GM21528 (cell line): ENCODE data around the gene RRP8.

Source experiments
- ATAC-seq: cut with Tn5 transposase; IDR thresholded peaks from one replicate; pipeline ENCODE4 v1.9.1; 2021; ENCODE audit warnings: mild to moderate bottlenecking, moderate library complexity; ENCODE audit not compliant: unreplicated experiment, low FRiP score

Gene RRP8

DNA sequence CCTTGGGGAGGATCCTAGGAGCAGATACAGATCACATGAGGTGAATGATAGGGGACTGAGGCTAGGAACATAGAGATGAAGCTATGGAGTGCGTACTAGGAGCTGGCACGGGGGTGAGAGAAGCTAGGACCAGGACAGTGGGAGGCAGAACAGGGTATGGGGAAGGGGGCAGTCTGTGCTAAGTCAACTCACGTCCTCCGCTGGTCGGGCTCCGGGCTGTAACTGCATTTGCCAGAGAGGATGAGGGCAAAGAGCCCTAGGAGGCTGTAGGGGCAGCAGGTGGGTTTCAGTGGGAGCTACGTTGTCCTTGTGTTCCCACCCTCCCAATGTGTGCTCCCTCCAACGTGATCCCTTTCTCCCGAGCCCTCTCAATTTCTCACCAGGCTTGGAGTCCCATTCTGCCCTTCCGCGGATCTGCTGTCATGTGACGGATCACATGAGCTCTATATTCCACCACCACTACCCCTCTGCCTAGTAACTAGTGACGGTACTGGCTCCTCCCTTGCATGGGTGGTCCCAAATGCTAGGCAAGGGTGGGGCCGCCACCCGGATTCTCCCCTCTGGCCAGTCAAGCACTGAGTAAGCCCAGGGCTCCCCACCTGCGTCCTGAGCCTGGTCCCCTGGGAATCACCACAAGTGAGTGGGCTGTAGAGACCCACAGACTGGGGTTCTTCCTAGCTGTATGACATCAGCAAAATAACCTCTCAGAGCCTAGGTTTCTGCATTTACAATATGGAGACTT lies 15.8 kb upstream of the RRP8 start, which contains the start of gene TPP1:
TPP1 (minus strand) TSS at position 419 of the 742 bp plus-strand sequence; CDS start at position 397, 22 bp downstream.
- ATAC-seq: peak; percentile 99

DNA sequence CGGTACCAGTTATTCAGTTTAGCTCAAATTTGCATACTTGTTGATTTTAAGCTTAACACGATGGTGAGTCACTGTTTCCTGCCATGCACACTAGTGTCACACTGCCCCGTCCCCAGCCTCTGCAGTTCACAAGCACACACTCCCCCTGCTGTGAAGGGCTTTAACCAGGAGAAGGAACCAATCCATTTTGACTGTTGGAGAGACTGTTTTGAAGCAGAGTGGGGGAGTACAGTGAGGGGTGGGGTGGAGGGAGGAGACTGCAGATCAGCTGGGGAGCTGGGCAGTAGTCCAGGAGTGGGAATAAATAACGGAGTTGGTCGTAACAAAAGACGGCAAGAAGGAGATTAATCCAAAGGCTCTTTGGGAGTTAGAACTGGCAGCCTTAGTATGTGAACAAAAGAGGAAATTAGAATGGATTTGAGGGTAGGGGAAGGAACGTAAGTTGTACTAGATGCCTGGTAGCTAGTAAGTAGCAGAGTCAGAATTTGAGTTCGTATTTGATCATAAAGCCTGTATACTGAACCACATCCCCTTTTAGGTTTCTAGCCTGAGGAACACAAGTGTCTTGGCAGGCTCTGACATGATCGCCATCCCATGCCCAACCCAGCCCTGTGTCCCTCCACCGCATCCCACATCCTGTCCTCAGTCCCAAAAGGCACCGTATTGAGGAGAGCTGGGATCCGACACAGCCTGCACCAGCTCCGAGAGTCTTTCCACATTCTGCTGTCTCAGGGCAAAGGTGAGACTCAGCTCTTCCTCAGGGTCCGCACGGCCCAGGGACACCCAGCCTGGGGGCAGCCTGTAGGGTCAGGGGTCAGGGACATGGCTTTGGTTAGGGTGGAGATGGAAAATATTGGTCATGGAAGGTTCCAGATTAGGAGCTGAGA lies 14.9 kb upstream of the RRP8 start:
- ATAC-seq: peak; percentile 18

GRCh38 chr11:6617315-6617781 lies 13.9 kb upstream of the RRP8 start:
- ATAC-seq: no peak

GRCh38 chr11:6616596-6617250 lies 13.3 kb upstream of the RRP8 start:
- ATAC-seq: no peak

DNA sequence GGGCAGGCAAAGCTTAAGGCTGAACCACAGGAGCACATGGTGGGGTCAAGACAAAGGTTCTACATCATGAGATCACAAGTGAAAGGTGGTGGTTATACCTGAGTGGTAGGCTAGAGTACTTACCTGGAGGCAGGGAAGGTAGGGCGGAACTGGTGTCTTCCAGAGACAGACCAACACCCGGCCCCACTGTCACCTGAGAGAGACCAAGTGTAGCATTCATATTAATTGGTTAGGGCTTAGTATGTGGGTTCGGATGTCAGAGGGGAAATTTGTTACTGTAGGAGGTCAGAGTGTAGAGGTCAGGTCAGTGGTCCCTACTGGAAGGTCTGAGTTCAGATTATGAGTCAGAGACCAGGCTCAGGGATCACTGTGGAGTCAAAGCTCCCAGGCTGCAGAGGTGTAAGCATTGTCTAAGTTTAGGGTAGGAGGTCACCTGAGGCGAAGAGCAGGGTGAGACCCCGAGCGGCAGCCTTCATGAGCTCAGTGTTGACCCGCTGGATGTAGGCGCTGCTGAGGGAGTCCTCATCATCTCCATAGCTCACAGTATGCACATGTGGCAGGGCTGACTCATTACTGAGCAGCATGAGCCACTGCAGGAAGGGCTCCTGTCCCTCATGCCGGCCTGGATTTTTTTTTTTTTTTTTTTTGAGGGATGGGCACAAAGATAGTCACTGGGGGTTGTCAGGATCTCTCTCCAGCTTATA lies 12.6 kb upstream of the RRP8 start:
- no peak for ATAC-seq

GRCh38 chr11:6615046-6615445 lies 11.6 kb upstream of the RRP8 start:
- ATAC-seq: no peak

DNA sequence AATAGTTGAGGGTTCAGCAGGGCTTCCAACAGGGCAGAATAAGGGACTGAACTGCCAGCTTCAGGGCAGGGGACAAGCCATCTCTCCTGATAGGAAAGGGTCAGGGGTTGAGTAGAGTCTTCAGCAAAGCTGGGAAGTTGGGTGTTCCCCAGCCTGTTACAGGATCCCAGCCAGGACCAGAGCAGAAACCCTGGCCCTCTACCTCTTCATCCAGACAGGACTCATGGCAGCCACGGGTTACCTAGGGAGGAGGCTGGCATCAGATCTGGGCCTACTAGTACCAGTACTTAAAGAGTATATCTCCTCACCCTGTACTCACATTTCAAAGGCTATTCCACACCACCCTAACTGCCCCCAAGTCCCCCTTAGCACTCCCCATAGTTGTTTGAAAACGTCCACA lies 11.0 kb upstream of the RRP8 start:
- no peak for ATAC-seq

- ATAC-seq: no peak
Measured at GRCh38 chr11:6613496-6613895, 10.1 kb upstream of the RRP8 start.

GRCh38 chr11:6612213-6613041 lies 9.0 kb upstream of the RRP8 start, which contains the start of gene TAF10:
TSS of gene TAF10 (minus strand) at chr11:6612216. CDS start at chr11:6612189, 27 bp downstream.
- ATAC-seq: peak; percentile 92

- ATAC-seq: peak; percentile 25
Measured at GRCh38 chr11:6611963-6612212, 8.5 kb upstream of the RRP8 start.

GRCh38 chr11:6611092-6611962 lies 7.9 kb upstream of the RRP8 start:
- ATAC-seq: no peak

DNA sequence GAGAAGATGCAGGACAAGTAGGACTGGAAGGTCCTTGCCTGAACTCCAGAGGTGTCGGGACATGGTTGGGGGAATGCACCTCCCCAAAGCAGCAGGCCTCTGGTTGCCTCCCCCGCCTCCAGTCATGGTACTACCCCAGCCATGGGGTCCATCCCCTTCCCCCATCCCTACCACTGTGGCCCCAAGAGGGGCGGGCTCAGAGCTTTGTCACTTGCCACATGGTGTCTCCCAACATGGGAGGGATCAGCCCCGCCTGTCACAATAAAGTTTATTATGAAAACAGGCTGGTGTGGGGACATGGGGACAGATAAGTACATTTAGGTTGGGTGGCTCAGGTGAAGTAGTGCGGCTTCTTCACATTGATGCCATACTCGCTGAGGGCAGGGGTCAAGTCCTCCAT lies 7.2 kb upstream of the RRP8 start:
- ATAC-seq: no peak

DNA sequence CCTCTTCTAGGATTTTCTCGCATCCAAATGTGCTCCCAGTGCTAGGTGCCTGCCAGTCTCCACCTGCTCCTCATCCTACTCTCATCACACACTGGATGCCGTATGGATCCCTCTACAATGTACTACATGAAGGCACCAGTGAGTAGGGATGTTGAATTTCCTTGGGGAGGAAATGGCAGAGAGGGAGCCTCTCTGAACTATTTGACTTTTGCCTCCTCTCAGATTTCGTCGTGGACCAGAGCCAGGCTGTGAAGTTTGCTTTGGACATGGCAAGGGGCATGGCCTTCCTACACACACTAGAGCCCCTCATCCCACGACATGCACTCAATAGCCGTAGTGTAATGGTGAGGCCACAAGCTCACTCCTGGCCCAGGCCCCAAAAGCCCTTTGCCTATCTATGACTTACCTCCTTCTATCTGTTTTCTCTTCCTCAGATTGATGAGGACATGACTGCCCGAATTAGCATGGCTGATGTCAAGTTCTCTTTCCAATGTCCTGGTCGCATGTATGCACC lies 6.1 kb upstream of the RRP8 start:
- ATAC-seq: no peak

- no peak for ATAC-seq
Measured at GRCh38 chr11:6608726-6609501, 5.5 kb upstream of the RRP8 start.

- ATAC-seq: no peak
Measured at GRCh38 chr11:6608011-6608410, 4.6 kb upstream of the RRP8 start.

GRCh38 chr11:6607190-6607795 lies 3.9 kb upstream of the RRP8 start:
- no peak for ATAC-seq

DNA sequence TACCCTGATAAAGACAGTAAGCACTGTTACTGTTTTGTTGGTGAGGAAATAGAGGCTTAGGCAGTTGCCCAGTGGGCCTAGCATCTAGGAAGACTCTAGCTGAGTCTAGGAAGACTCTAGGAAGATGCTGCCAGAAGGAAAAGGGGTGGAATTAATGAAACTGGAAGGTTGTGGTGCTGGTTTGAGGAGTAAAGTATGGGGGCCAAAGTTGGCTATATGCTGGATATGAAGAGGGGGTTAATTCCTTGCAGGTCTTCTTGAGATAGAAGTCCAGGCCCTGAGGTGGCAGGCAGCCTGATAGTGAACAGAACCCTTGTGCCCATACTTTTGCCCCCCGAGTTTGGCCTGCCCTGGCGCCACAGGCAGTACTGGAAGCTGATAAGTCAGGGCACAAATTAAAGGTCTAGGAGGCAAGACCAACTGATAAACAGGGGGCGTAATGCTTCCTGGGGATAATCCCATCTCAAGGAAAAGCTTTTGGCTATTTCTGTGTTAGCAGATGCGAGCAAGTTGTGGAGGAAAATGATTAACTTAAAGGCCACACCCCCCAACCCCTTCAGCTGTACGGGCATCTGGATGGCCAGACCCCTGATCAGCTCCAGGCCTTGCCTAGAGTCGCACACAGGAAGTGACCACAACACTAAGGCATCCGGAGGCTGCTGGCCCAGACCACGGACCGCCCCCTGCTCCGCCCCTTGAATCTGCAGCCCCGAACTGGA lies 3.2 kb upstream of the RRP8 start:
- peak; percentile 42 for ATAC-seq
